Keratinocyte (primary cell): ENCODE measurements around the gene HUS1.
"Not testable (repeated sequence)": the region's sequence is repeated elsewhere in the genome, so short reads cannot be mapped to it uniquely, and the experiment has no call there.

Experiments used
- CTCF ChIP-seq, 3 experiments: IDR thresholded peaks in 1 of 3; conservative IDR thresholded peaks in 1 of 3; optimal IDR thresholded peaks in 1 of 3; 2 replicates in 2 of 3; 3 replicates in 1 of 3; pipeline versions ENCODE3 to v1.5.1; 2011; ENCODE audit warnings: low read length in 3 of 3, mild to moderate bottlenecking in 3 of 3, moderate library complexity in 2 of 3, control low read depth in 1 of 3, inconsistent platforms in 1 of 3; ENCODE audit not compliant: insufficient read depth in 2 of 3; ENCODE audit errors: extremely low read depth in 1 of 3
- EZH2 ChIP-seq: IDR thresholded peaks from one replicate; pipeline ENCODE4 v1.6.1; 2012; ENCODE audit warnings: inconsistent platforms, mild to moderate bottlenecking, low read length, moderate library complexity

GRCh38 chr7:47980648-47981047 lies 1.2 kb upstream of the HUS1 start:
- not testable (repeated sequence) for TF ChIP-seq CTCF (optimal IDR thresholded peaks at IDR 0.05 in 1 of 3, IDR thresholded peaks at IDR 0.05 in 1 of 3, conservative IDR thresholded peaks at IDR 0.05 in 1 of 3; ENCODE audit: extremely low read depth in 1 of 3, insufficient read depth in 2 of 3, low read length in 3 of 3); EZH2
